ENCODE measurements around the gene APEX1.

Gene APEX1

DNA sequence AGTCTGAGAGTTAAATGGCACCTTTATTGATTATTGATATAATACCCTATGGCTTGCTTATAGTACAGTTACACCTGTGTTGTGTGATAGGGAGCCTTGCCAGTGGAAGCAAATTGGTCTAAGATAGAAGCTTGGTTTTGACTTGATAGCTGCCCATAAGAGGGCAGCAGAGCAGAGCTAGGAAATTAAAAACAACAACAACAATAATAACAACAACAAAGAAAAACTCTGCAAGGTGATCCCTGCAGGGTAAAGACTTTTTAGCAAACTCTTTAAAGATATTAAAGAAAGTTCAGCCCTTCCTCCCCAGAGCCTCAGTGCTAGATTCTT is 32.3 kb downstream of the APEX1 start:
- TF ChIP-seq, protein P1, sequence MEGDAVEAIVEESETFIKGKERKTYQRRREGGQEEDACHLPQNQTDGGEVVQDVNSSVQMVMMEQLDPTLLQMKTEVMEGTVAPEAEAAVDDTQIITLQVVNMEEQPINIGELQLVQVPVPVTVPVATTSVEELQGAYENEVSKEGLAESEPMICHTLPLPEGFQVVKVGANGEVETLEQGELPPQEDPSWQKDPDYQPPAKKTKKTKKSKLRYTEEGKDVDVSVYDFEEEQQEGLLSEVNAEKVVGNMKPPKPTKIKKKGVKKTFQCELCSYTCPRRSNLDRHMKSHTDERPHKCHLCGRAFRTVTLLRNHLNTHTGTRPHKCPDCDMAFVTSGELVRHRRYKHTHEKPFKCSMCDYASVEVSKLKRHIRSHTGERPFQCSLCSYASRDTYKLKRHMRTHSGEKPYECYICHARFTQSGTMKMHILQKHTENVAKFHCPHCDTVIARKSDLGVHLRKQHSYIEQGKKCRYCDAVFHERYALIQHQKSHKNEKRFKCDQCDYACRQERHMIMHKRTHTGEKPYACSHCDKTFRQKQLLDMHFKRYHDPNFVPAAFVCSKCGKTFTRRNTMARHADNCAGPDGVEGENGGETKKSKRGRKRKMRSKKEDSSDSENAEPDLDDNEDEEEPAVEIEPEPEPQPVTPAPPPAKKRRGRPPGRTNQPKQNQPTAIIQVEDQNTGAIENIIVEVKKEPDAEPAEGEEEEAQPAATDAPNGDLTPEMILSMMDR (IDR thresholded peaks at IDR 0.05): no peak

DNA sequence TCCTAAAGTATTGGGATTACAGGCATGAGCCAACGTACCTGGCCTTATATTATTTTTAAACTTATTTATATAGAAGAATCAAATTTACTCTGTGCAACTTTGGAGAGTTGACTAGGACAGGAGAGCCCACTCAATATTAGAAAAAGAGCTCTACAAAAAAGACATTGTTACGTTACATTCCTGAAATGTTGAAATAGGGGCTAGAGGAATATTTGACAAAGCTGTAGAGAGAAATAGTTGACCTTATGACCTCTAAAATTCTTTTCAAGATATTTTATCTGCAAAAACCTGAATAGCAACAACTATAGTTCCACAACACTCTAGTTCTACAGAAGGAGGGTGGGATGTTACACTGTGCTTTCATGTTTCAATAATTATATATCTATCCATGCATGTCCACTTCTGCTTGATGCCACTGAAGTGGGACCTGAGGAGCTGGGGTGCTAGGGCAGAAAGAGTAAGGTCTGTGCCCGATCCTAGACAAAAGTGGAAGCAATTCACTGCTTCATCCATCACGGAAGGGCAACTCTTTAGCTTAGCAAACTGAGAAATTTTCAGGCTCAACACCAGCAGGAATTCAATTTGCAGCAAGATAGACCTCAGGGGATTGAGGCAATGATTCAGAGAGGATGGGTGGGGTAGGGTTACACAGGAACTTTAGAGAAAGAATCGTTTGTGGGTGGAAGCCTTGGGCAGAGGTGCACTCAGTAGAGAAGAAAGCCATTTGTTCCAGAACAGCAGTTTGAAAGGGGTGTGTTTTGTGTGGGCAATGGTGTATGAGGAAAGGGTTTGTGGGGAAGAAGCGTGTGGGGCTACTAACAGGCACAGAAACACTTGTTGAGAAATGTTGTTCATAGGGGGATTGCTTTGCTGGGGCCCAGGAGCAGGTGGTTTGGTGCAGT is 34.3 kb downstream of the APEX1 start:
- TF ChIP-seq, protein P1 (IDR thresholded peaks at IDR 0.05): no peak

DNA sequence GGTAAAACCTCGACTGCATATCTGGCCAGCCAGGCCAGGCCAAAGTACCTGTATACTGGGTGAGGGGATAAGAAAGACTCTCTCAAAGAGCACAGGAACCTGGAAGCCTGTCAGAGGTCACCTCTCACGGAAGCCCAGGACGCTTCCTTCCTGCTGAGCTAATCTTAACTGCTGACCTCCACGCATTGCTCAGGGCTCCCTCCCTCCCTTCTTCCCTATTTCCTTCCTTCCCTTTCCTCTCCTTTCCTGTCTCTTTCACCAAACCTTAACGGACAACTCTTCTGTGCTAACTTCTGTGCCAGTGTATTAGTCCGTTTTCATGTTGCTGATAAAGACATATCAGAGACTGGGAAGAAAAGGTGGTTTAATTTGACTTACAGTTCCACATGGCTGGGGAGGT is 35.5 kb downstream of the APEX1 start:
- TF ChIP-seq, protein P1 (IDR thresholded peaks at IDR 0.05): no peak

DNA sequence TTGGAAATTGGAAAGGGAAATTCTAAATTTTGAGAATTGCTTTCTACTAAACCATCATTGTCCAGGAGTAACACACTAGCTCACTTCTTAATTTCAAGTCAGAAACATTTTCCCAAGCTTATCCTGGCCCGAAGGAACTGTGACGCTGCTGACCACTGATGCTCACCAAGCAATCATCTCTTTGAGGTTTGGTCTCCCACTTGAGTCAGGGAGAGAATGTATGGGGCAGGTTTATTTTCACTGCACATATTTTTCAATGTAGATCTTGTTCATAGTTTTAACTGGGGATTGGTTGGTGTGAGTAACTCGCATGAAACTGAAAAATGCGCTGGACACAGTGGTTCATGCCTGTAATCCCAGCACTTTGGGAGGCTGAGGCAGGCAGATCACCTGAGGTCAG is 37.5 kb downstream of the APEX1 start:
- TF ChIP-seq, protein P1 (IDR thresholded peaks at IDR 0.05): no peak

DNA sequence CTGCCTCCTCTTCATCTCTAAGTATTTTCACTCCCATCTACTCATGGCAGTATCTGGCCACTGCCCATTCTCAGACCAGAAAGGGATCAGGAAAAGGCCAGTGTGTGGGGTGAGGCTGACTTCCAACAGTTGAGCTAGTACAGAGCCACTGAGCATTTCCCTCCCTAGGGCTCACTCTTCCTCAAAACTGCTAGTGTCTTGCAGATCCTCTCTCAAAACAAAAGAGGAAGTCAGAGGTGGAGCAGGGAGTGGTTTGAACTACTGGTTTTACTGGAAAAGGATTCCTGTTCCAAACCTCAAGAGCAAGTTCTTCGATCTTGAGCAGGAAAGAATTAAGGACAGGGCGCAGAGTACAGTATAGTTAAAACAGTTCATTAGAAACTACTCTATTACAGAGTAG is 38.6 kb downstream of the APEX1 start:
- TF ChIP-seq, protein P1 (IDR thresholded peaks at IDR 0.05): no peak

DNA sequence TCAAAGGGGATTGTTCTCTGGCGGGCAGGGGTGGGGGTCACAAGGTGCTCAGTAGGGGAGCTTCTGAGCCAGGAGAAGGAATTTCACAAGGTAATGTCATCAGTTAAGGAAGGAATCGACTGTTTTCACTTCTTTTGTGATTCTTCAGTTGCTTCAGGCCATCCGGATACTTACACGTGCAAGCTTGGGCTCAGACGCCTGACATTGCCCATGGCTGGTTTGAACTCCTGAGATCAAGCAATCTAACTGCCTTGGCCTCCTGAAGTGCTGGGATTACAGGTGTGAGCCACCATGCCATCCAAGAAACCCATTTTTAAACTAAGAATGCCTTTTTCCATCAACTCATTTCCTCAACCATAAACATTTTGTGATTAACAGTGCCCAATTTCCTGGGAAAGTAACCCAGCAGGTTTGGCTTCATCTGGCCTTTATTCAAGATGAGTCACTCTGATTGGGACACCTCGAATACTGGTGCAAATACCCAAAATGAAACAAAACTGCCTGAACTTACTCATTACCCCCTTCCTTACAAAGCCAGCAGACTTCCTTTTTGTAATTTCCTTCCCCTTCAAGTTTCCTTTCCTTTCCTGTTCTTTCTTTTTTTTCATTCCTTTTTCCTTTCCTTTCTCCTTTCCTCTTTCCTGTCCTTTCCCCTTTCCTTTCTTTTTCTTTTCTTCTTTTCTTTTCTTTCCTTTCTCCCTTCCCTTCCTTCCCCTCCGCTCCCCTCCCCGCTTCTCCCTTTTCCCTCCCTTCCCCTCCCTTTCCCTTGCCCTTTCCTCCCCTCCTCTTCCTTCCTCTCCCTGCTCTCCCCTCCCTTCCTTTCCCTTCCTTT is 40.1 kb downstream of the APEX1 start:
- TF ChIP-seq, protein P1 (IDR thresholded peaks at IDR 0.05): no peak

DNA sequence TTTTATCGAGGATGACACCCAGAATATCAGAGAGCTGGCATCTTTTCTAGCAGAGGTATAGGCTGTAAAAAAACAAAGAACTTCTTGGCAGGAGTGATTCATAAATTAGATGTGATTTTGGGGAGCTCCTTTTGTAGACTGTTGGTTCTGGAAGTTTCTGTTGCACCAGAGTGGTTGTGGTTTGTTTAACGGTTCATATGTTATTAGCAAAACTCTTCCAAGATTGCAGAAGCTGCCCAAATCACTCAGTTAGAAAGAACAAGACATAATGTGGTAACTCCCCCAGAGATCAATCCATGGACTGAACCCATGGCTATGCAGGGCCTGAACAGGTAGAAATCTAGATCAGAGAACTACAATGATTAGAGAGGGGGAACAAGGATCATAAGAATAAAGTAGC is 43.6 kb downstream of the APEX1 start:
- TF ChIP-seq, protein P1 (IDR thresholded peaks at IDR 0.05): no peak

All from LNCAP (cell line).